NCI-H187 (cell line): ENCODE measurements around the gene KCNJ14.
A peak's percentile ranks its signal among the peaks of the same experiment; 100 is the strongest.

Experiments used
- DNase-seq, 2 experiments: peaks; one replicate each; lab custom pipeline; 2025; lab: John Stamatoyannopoulos, UW

Gene KCNJ14

DNA sequence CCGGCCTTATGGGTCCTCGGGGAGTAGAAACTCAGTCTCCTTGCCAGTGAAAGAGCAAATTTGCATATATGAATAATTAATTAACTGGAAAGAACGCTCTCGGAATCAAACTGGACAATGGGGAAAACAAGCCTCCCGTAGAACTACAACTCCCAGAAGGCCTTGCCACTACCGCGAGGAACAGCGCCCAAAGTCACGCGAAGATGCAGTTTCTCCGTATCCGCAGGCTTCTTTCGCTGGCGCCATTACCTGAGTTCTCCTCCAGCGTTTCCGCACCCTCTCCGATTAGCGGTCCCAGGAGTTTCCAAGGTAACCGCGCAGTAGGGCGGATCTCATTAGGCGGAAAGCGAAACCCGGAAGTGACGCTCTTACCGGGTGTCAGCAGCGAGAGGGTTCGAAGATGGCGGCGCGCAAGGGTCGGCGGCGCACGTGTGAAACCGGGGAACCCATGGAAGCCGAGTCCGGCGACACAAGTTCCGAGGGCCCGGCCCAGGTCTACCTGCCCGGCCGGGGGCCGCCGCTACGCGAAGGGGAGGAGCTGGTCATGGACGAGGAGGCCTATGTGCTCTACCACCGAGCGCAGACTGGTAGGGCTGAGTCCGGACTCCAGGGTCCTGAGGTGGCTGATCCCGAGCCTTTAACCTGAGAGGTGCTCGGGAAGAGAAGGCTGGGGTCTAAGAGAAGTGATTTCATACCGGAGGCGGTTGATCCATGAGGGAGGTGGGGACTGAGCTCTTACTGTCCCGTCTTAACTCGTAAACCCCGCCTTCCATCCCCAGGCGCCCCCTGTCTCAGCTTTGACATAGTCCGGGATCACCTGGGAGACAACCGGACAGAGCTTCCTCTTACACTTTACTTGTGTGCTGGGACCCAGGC lies 9.5 kb upstream of the KCNJ14 start, which contains the start of gene GRWD1:
Gene GRWD1, plus strand, starts transcription at position 378 of the 876 bp plus-strand sequence. Its CDS starts 23 bp downstream, at position 401.
- peak; percentile 88 to 96 for DNase-seq

DNA sequence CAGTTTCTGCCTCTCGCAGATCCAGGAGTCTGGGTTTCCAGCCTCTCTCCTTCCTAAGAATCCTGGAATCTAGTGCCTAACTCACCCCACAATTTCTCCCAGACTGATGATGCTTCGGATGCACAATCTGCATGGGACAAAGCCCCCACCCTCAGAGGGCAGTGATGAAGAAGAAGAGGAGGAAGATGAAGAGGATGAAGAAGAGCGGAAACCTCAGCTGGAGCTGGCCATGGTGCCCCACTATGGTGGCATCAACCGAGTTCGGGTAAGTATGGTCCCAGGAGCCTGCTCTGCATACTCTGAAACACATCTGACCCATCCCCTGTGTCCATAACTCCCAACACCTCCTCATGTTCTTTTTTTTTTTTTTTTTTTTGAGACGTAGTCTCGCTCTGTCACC lies 8.8 kb upstream of the KCNJ14 start:
- no peak for DNase-seq

DNA sequence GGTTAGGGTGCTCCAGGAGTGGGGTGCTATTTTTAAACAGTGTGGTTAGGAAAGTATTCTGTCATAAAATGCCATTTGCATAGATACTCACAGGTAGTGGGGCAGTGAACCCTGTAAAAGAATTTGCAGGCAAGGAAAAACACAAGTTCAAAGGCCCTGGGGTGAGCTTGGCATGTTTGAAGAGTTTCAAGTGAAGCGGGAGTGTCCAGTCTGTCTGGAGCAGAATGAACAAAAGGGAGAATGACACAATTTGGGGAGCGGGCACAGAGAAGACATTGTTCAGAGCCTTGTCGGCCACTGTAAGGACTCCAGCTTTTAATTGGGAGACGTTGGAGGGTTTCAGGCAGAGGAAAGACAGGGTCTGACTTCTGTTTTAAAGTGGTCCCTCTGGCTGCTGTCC lies 6.8 kb upstream of the KCNJ14 start:
- DNase-seq, result no peak

GRCh38 chr19:48450441-48450840 lies 4.9 kb upstream of the KCNJ14 start:
- no peak for DNase-seq

DNA sequence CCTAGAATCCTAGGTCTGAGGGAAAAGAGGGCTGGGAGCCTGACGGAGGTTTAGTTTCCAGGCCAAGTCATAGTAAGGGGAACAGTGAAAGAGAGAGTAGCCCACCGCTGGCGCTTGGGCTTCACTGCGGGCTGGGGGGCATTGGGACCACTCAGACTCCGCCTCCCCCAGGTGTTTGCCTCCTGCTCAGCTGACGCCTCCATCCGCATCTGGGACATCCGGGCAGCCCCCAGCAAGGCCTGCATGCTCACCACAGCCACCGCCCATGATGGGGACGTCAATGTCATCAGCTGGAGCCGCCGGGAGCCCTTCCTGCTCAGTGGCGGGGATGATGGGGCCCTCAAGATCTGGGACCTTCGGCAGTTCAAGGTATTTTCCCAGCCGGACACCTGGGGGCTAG lies 4.5 kb upstream of the KCNJ14 start:
- DNase-seq, result no peak

DNA sequence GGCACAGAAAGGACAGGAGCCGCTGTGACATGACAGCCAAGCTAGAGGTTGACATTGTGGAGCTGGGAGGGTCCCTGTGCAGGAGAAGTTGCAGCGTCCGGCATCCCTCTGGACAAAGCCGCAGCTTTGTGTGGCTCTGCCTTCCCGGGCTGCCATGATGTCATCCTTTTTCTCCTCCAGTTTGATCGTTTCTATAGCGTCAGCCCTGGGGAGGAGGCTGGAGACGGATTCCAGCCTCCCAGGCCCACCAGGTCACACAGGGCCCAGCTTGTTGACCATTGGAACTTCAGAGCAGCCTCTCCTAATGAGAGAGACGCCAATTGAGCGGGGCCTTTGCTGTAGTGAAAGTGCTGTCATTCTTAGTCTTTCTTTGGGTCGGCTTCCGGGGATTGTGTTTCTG lies 3.8 kb upstream of the KCNJ14 start:
- no peak for DNase-seq

DNA sequence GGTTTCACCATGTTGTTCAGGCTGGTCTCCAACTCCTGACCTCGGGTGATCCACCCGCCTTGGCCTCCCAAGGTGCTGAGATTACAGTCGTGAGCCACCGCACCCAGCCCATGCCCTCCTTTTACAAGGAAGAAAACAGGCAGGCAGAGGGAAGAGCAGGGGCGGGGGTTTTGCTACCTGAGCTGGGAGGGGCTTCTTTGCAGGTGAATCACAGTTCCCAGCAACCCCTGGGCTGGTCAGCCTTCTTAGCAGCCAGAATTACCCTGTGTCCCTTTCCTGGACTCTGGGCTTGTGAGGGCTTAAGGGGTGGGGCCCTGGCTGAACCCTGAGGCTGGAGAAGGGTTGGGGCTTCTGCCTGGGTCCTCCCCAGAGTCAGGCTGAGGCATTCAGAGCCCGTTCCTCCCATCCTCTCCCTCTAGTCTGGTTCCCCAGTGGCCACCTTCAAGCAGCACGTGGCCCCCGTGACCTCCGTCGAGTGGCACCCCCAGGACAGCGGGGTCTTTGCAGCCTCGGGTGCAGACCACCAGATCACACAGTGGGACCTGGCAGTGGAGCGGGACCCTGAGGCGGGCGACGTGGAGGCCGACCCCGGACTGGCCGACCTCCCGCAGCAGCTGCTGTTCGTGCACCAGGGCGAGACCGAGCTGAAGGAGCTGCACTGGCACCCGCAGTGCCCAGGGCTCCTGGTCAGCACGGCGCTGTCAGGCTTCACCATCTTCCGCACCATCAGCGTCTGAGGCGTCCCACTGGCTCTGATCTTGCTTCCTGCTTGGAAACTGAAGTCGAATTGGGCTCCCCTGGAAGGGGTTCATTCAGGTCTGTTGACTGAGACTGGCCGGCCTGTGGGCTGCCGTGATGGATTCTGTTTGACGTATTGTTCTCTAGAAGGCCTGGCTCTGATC lies 2.8 kb upstream of the KCNJ14 start:
- DNase-seq, result no peak

GRCh38 chr19:48454150-48454730 lies 1.1 kb upstream of the KCNJ14 start:
- DNase-seq, result no peak

DNA sequence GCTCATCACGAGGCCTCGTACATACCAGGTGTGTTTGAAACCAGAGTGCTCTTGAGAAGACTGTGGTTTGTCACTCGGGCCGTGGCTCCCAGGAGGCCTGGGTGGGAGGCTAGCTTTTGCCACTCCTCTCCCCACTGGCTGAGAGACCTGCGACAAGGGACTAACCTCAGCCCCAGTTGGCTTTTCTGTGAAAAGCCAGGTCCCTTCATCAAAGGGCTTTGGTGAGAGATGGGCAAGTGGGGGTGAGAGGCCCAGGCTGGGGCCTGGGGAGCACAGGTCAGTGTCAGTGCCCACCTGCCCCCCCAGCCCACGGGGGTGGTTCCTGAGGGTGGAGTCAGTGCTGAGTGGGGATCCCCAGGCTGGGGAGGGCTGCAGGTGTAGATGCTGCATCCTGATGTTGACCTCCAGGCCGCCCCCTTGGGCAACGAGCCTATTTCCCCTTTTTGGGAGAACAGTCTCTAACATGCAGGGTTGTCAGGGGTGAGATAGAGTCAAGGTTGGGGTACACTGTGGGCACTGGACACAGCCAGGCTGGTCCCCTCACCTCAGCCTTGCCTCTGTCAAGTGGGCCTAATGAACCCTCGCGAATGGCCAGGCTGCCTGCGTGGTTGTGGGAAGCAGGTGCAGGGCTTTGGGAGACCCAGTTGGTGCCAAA lies 661 bp downstream of the KCNJ14 start:
- DNase-seq, result no peak

- no peak for DNase-seq
Measured at GRCh38 chr19:48456864-48457263, 1.5 kb downstream of the KCNJ14 start.

GRCh38 chr19:48458016-48458415 lies 2.6 kb downstream of the KCNJ14 start:
- no peak for DNase-seq

DNA sequence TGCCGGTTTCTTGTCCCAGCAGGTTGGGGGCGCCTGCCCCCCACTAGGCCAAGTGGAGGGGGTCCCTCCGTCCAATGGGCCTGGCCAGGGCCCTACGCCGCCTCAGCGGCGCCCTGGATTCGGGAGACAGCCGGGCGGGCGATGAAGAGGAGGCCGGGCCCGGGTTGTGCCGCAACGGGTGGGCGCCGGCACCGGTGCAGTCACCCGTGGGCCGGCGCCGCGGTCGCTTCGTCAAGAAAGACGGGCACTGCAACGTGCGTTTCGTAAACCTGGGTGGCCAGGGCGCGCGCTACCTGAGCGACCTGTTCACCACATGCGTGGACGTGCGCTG lies 6.2 kb downstream of the KCNJ14 start:
- no peak for DNase-seq

DNA sequence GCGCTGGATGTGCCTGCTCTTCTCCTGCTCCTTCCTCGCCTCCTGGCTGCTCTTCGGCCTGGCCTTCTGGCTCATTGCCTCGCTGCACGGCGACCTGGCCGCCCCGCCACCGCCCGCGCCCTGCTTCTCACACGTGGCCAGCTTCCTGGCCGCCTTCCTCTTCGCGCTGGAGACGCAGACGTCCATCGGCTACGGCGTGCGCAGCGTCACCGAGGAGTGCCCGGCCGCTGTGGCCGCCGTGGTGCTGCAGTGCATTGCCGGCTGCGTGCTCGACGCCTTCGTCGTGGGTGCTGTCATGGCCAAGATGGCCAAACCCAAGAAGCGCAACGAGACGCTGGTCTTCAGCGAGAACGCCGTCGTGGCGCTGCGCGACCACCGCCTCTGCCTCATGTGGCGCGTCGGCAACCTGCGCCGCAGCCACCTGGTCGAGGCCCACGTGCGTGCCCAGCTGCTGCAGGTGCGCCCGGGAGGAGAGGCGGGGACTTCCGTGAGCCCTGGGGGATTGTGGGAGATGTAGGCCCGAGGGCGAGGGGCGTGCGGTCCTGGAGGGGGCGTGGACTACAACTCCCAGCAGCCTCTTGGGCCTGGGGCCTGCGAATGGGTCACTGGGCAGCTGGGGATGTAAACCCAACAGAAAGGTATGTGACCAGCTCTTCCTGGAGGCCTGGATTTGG lies 6.7 kb downstream of the KCNJ14 start:
- DNase-seq, result no peak

- DNase-seq, result no peak
Measured at GRCh38 chr19:48465215-48465614, 9.8 kb downstream of the KCNJ14 start.

DNA sequence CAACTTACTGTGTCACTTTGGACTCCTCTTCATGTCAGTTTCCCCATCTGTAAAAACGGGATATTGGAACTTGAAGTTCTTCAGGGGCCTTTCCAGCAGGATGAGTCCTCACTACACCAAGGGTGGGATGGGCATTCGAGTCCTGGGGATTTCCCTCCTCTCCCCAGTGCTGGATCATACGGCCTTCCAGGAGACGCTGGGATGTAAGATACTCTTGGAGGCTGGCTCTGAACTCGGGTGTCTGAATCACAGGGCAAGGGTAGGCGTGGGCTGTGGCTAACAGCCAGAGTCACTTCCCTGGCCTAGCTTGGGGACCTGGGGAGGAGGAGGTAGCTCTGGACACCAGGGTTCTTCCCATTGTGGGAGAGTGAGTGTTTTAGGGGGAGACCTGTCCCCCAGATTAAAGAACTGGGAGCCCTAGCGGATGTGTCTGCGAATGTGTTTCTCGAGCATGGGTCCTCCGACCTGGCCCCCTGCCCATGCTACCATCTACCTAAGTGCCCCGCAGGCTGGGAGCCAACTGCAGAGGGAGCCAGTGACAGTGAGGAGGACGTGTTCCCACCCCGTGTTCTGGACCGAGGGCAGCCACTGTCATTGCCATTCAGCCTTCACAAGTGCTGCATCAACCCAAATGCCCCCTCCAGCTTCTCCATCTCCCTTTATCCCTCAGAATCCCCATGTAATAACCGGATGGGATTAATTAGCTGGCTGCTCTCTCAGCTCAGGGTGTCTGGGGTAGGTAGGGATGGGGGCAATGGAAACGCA lies 11.4 kb downstream of the KCNJ14 start:
- DNase-seq, result no peak

- peak; percentile 100 for DNase-seq
Measured at GRCh38 chr19:48468772-48469288, 13.5 kb downstream of the KCNJ14 start.

GRCh38 chr19:48469289-48469881 lies 14.0 kb downstream of the KCNJ14 start, which contains the start of gene CYTH2:
TSS of gene CYTH2 (plus strand) at chr19:48469369. CDS start at chr19:48469508, 139 bp downstream.
- peak; percentile 66 to 78 for DNase-seq

DNA sequence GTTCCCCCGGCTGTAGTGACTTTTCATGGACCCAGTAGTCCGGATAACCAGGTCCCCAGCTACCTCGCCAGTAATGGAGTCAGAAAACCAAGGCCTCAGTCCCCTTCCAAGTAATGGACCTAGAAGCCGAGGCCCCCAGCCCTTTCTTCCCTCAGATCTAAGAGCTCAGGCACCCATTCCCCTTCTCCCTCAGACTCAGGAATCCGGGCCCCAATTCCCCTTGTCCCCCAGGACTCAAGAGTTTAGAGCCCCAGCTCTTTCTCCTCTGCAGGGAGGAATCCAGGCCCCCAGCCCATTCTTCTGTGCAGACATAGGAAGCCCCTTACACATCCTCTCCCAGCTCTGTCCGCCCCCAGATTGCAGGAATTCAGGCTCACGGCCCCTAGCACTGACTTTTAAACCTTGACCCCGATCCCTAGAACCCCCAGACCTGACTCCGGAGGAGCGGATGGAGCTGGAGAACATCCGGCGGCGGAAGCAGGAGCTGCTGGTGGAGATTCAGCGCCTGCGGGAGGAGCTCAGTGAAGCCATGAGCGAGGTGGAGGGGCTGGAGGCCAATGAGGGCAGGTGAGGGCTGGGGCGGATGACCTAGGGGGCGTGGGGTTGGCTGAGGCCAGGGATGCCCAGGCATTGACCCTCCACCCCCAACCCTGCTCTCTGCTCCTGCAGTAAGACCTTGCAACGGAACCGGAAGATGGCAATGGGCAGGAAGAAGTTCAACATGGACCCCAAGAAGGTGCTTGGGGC lies 14.7 kb downstream of the KCNJ14 start:
- DNase-seq, result no peak

DNA sequence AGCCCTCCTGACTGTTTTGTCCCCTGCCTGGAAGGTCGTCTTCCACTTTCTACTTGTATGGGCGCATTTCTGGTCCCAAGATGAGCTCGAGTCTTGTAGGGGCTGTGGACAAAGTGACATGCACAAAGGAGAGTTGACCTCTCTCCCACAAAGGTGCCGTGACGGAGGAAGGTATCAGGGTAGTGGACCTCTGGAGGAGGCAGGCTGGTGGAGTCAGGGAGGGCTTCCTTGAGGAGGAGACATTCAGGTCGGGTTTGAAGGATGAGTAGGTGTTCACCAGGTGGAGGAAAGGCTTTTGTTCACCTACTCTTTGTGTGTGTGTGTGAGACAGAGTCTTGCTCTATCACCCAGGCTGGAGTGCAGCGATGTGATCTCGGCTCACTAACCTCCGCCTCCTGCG lies 15.5 kb downstream of the KCNJ14 start:
- DNase-seq, result no peak
